WTC11 (cell line): ENCODE results near the gene TCEANC. TPM values are rescaled to one million over a fixed set of nuclear protein-coding genes. Genes with fewer than 3 reads are reported as not detected.
A peak's percentile ranks its signal among the peaks of the same experiment; 100 is the strongest.

Source experiments
- ATAC-seq: fragments of 200-7000 bp; cut with Tn5 transposase; 2 replicates; pipeline ENCODE4 v1.10.0; 2021; ENCODE audit warnings: mild to moderate bottlenecking, moderate library complexity
- CTCF ChIA-PET: fragments of 300-600 bp; sonication (Branson Sonifier 250); formaldehyde crosslinking; loops from one replicate; lab custom pipeline; 2021; ENCODE audit warnings: antibody characterized with exemption; lab: Charles Lee
- POLR2A ChIA-PET: fragments of 350-600 bp; sonication (Branson Sonifier 250); formaldehyde crosslinking; loops from one replicate; lab custom pipeline; 2021; ENCODE audit warnings: antibody characterized with exemption; lab: Charles Lee
- DNase-seq: peaks from one replicate; pipeline ENCODE4 v3.0.0; 2021; ENCODE audit warnings: low spot score
- H3K27ac Mint-ChIP-seq: 2 replicates; pipeline ENCODE4 v1.8.0; 2021; ENCODE audit warnings: mixed read lengths
- H3K27me3 Mint-ChIP-seq: 2 replicates; pipeline ENCODE4 v1.8.0; 2021; ENCODE audit warnings: low read depth, mild to moderate bottlenecking, moderate library complexity, mixed read lengths
- H3K36me3 Mint-ChIP-seq: 2 replicates; pipeline ENCODE4 v1.8.0; 2021; ENCODE audit warnings: mixed read lengths
- H3K4me1 Mint-ChIP-seq: 2 replicates; pipeline ENCODE4 v1.8.0; 2022; ENCODE audit warnings: mixed read lengths
- H3K4me3 Mint-ChIP-seq: 2 replicates; pipeline ENCODE4 v1.8.0; 2021; ENCODE audit warnings: mild to moderate bottlenecking, moderate library complexity, mixed read lengths
- H3K9me3 Mint-ChIP-seq: 2 replicates; pipeline ENCODE4 v1.8.0; 2021; ENCODE audit warnings: mixed read lengths
- ARID4B ChIP-seq: sonication (generic); formaldehyde crosslinking; IDR thresholded peaks from 2 replicates; pipeline ENCODE4 v1.8.0; 2023; ENCODE audit warnings: missing genetic modification reagents, mild to moderate bottlenecking, borderline replicate concordance
- CBFB ChIP-seq: sonication (generic); formaldehyde crosslinking; IDR thresholded peaks from 2 replicates; pipeline ENCODE4 v1.8.1; 2022; ENCODE audit warnings: mild to moderate bottlenecking, low read depth, missing genetic modification reagents
- ESRRA ChIP-seq: sonication (generic); formaldehyde crosslinking; IDR thresholded peaks from 2 replicates; pipeline ENCODE4 v1.8.1; 2022; ENCODE audit warnings: mild to moderate bottlenecking, missing genetic modification reagents, borderline replicate concordance
- FOXP1 ChIP-seq: sonication (generic); formaldehyde crosslinking; IDR thresholded peaks from 2 replicates; pipeline ENCODE4 v1.8.0; 2022; ENCODE audit warnings: missing genetic modification reagents, mild to moderate bottlenecking, moderate library complexity, borderline replicate concordance
- MAX ChIP-seq: sonication (generic); formaldehyde crosslinking; IDR thresholded peaks from 2 replicates; pipeline ENCODE4 v1.8.0; 2022; ENCODE audit warnings: mild to moderate bottlenecking, missing genetic modification reagents
- MYBL2 ChIP-seq: sonication (generic); formaldehyde crosslinking; IDR thresholded peaks from 2 replicates; pipeline ENCODE4 v1.8.1; 2023; ENCODE audit warnings: mild to moderate bottlenecking, moderate library complexity, missing genetic modification reagents
- NFATC4 ChIP-seq: fragments of 250-450 bp; sonication (Bioruptor Pico); IDR thresholded peaks from 2 replicates; pipeline ENCODE4 v1.9.0; 2021; ENCODE audit warnings: mild to moderate bottlenecking
- PRRX2 ChIP-seq: fragments of 250-450 bp; sonication (Bioruptor Pico); IDR thresholded peaks from 2 replicates; pipeline ENCODE4 v1.8.0; 2021; ENCODE audit warnings: mild to moderate bottlenecking
- SOX15 ChIP-seq: fragments of 250-450 bp; sonication (Bioruptor Pico); IDR thresholded peaks from 2 replicates; pipeline ENCODE4 v1.9.0; 2021; ENCODE audit warnings: mild to moderate bottlenecking
- TCF7 ChIP-seq: sonication (generic); formaldehyde crosslinking; IDR thresholded peaks from 2 replicates; pipeline ENCODE4 v1.8.0; 2022; ENCODE audit warnings: mild to moderate bottlenecking, low read depth, missing genetic modification reagents, moderate library complexity
- ZNF317 ChIP-seq: sonication (generic); formaldehyde crosslinking; IDR thresholded peaks from 2 replicates; pipeline ENCODE4 v1.8.1; 2023; ENCODE audit warnings: low read depth, mild to moderate bottlenecking, moderate library complexity, missing genetic modification reagents, borderline replicate concordance
- ZNF396 ChIP-seq: fragments of 250-450 bp; sonication (Bioruptor Pico); IDR thresholded peaks from 2 replicates; pipeline ENCODE4 v1.8.0; 2021; ENCODE audit warnings: mild to moderate bottlenecking, moderate library complexity, borderline replicate concordance
- ZNF416 ChIP-seq: fragments of 250-450 bp; sonication (Bioruptor Pico); IDR thresholded peaks from 2 replicates; pipeline ENCODE4 v1.9.0; 2021; ENCODE audit warnings: mild to moderate bottlenecking, inconsistent platforms
- ZNF423 ChIP-seq: fragments of 250-450 bp; sonication (Bioruptor Pico); IDR thresholded peaks from 2 replicates; pipeline ENCODE4 v2.1.2; 2022; ENCODE audit warnings: mild to moderate bottlenecking, moderate library complexity
- ZNF671 ChIP-seq: fragments of 250-450 bp; sonication (Bioruptor Pico); IDR thresholded peaks from 2 replicates; pipeline ENCODE4 v1.8.0; 2021; ENCODE audit warnings: mild to moderate bottlenecking
- ZSCAN18 ChIP-seq: fragments of 250-450 bp; sonication (Bioruptor Pico); IDR thresholded peaks from 2 replicates; pipeline ENCODE4 v2.1.2; 2022; ENCODE audit warnings: mild to moderate bottlenecking, moderate library complexity
- total RNA-seq: library from RNA; stranded (reverse); gene quantifications from 3 replicates; pipeline ENCODE4 v1.2.3, GENCODE V29; 2021
- TF ChIP-seq, protein P1 (sequence below): sonication (generic); formaldehyde crosslinking; conservative IDR thresholded peaks from 2 replicates; pipeline ENCODE4 v1.8.1; 2022; ENCODE audit warnings: mild to moderate bottlenecking, missing genetic modification reagents
- TF ChIP-seq, protein P2 (sequence below): fragments of 200-600 bp; IDR thresholded peaks from 2 replicates; pipeline ENCODE4 v1.8.0; 2022; ENCODE audit warnings: antibody characterized with exemption

Gene TCEANC
- total RNA-seq, 1 experiment from 2014 or later, result 2.0 TPM

GRCh38 chrX:13654116-13654515 is 1.2 kb downstream of the TCEANC start:
- Mint-ChIP-seq H3K27ac (no peak overlapping the region), H3K9me3 (no peaks in the 10 kb centered on the region)
- TF ChIP-seq ZNF317 (no peak), PRRX2 (CRISPR knock-in tag) (no peak), FOXP1 (CRISPR knock-in tag) (no peak)
- TF ChIP-seq, all 79 proteins: peak for 0
- Mint-ChIP-seq H3K4me3 (peak overlapping the region; percentile 77), H3K36me3 (no peaks in the 10 kb centered on the region), H3K4me1 (peaks cover 5% of the 10 kb centered on the region), H3K27me3 (no peaks in the 10 kb centered on the region)
- CTCF ChIA-PET, result no interaction called here
- no peak for DNase-seq
- no peak for ATAC-seq
- POLR2A ChIA-PET, result no interaction called here

- DNase-seq (no peak), ATAC-seq (no peak)
- Mint-ChIP-seq H3K27me3 (no peaks in the 10 kb centered on the region), H3K4me3 (no peak overlapping the region), H3K4me1 (peaks cover 6% of the 10 kb centered on the region), H3K9me3 (no peaks in the 10 kb centered on the region), H3K27ac (no peak overlapping the region), H3K36me3 (peaks cover 9% of the 10 kb centered on the region)
- ChIA-PET POLR2A (no interaction called here), CTCF (no interaction called here)
- TF ChIP-seq ARID4B (CRISPR knock-in tag) (no peak), ZNF416 (no peak), ZSCAN18 (CRISPR knock-in tag) (no peak), ZNF671 (CRISPR knock-in tag) (no peak), SOX15 (CRISPR knock-in tag) (no peak), ESRRA (CRISPR knock-in tag) (no peak), MYBL2 (CRISPR knock-in tag) (no peak), FOXP1 (CRISPR knock-in tag) (no peak), MAX (CRISPR knock-in tag) (no peak), CBFB (CRISPR knock-in tag) (no peak), ZNF423 (CRISPR knock-in tag) (no peak), ZNF396 (CRISPR knock-in tag) (no peak), TCF7 (CRISPR knock-in tag) (no peak), NFATC4 (CRISPR knock-in tag) (no peak)
- TF ChIP-seq, protein P1, sequence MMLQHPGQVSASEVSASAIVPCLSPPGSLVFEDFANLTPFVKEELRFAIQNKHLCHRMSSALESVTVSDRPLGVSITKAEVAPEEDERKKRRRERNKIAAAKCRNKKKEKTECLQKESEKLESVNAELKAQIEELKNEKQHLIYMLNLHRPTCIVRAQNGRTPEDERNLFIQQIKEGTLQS, result no peak
- TF ChIP-seq, protein P2, sequence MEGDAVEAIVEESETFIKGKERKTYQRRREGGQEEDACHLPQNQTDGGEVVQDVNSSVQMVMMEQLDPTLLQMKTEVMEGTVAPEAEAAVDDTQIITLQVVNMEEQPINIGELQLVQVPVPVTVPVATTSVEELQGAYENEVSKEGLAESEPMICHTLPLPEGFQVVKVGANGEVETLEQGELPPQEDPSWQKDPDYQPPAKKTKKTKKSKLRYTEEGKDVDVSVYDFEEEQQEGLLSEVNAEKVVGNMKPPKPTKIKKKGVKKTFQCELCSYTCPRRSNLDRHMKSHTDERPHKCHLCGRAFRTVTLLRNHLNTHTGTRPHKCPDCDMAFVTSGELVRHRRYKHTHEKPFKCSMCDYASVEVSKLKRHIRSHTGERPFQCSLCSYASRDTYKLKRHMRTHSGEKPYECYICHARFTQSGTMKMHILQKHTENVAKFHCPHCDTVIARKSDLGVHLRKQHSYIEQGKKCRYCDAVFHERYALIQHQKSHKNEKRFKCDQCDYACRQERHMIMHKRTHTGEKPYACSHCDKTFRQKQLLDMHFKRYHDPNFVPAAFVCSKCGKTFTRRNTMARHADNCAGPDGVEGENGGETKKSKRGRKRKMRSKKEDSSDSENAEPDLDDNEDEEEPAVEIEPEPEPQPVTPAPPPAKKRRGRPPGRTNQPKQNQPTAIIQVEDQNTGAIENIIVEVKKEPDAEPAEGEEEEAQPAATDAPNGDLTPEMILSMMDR, result no peak
Measured at GRCh38 chrX:13655674-13656073, 2.7 kb downstream of the TCEANC start.
